NCI-H2081 treated with DMSO at 0.1 percent for 48 hours (cell line): ENCODE results near the gene SLC26A1.
A peak's percentile ranks its signal among the peaks of the same experiment; 100 is the strongest.

ENCODE experiments used
- DNase-seq: peaks from one replicate; lab custom pipeline; 2025; lab: John Stamatoyannopoulos, UW

SLC26A1 gene

DNA sequence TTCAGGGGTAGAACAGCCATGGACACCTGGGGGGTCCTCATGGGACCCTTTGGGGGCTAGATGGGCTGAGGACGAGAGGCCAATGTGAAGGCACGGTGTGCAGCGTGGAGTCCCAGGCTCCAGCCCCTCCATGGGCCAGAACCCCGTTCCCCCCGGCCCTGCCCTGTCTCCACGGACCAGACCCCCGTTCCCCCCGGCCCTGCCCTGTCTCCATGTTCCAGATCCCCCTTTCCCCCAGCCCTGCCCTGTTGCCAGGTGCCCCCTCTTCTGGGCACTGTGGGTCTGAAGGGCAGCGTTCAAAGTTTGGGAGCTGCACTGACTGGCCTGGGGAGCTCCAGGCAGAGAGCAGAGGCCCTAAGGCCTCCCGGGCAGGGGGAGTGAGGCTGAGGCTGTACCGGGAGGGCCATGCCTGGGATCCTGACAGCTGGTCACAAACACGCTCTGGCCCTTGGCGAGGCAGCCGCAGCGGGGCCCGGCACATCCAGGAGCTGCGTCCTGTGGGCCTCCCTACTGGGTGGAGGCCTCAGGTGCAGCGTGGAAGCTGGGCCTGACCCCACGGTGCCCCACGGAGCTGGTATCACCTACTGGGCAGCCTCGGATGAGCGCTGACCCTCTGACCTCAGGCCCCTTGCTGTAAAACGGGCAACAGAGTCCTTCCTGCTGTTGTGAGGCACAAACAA is 28.7 kb downstream of the SLC26A1 start:
- DNase-seq: no peak

- DNase-seq: no peak
Measured at GRCh38 chr4:963276-964225, 29.7 kb downstream of the SLC26A1 start.

- DNase-seq: peak; percentile 71
Measured at GRCh38 chr4:962231-963208, 30.7 kb downstream of the SLC26A1 start.

DNA sequence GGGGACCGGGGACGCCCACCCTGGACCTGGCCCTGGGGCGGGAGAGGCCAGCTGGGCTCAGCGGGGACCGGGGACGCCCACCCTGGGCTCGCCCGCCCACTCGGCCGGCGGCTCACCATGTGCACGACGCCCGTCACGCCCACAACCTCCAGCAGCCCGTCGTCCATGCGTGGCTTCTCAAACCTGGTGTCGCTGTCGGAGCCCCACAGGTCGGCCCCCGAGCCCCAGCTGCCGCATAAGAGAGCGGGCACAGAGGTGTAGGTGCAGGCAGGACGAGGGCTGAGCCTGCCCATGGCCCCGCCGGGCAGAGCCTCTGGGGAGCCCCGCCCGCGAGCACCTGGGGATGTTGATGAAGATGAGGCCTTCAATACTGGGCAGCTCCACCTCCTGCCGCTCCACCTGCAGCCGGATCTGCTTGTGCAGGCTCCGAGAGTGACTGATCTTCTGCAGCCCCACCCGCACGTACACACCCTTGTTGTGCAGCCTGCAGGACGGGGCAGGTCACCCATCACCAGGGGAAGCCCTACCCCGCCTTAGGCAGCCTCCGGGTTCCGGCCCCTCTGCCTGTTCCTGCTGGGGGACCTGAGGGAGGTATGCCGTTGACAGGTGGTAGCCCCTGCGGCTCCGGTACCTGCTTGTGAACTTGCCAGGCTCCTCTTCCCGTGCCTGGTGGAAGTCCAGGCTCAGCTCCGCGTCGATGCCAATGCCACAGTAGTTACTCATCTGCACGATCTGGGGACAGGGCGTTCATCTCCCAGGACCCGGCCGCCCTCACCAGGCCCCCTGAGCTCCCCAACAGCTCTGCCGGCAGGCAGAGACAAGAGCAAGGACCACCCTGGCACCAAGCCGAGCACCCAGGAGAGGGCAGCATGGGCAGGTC is 31.6 kb downstream of the SLC26A1 start:
- no peak for DNase-seq

DNA sequence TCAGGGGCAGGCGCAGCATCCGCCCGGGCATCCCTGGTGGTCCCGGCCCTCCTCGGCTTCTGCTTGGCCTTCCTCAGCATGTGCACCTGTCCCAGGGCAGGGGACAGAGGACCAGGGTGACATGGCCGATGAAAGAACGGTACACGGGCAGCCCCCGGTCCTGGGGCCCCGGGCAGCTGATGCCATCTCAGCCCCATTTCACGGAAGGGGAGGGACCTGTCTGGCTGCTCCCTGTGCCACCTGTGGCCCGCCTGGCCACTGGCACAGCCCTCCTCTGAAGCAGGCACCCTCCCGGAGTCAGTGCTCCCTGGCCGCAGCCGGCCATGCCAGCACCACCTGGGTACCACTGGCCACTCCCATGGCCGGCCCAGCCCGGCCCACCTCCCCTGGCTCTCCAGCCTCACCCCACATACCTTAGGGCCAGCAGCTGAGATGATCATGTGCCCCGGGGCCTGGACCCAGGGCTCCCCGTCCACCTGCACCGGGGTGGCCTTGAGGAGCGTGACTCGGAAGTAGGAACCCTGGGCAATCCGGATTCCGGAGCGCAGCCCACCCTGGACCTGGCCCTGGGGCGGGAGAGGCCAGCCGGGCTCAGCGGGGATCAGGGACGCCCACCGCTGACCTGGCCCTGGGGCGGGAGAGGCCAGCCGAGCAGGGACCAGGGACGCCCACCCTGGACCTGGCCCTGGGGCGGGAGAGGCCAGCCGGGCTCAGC is 32.4 kb downstream of the SLC26A1 start:
- DNase-seq: no peak

- no peak for DNase-seq
Measured at GRCh38 chr4:960140-960635, 33.0 kb downstream of the SLC26A1 start.

GRCh38 chr4:959338-960139 is 33.7 kb downstream of the SLC26A1 start:
- DNase-seq: no peak

DNA sequence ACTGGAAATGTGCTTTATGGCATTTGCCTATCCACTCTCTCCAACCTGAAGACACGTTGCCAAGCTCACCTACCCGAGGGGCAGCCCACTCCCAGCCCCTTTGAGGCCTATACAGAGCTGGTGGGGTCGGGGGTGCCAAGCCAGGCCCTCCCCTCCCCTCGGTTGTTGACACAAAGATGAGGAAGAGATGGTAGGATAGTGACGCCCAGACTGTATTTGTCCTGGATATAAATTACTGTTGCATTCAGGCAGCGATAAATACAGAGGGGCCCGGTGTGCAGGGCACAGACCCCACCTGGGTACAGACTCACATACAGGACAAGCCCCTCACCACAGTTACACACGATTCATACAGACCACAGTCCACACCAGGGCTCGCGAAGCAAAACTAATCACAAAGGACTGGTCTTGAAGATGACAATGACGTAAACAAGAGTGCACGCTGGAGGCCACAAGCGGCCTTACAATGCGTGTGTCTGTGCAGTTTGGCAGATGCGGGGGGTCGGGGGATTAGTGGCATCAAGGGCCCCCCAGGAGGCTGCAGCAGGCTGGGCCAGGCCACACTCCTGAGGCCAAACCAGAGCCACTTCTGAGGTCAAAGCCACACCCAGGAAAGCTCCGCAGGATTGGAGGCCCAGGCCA is 34.4 kb downstream of the SLC26A1 start:
- no peak for DNase-seq

DNA sequence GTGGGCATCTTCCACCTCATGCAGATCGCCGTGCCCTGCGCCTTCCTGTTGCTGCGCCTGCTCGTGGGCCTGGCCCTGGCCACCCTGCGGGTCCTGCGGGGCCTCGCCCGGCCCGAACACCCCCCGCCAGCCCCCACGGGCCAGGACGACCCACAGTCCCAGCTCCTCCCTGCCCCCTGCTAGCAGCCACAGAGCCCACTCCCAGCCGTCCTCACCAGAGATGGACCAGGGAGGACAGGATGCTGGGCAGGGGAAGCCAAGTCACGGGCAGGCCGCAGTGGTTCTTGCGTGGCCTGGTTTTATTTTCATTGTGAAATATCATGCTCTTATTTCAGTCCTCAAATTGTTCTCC is 34.9 kb downstream of the SLC26A1 start:
- no peak for DNase-seq

DNA sequence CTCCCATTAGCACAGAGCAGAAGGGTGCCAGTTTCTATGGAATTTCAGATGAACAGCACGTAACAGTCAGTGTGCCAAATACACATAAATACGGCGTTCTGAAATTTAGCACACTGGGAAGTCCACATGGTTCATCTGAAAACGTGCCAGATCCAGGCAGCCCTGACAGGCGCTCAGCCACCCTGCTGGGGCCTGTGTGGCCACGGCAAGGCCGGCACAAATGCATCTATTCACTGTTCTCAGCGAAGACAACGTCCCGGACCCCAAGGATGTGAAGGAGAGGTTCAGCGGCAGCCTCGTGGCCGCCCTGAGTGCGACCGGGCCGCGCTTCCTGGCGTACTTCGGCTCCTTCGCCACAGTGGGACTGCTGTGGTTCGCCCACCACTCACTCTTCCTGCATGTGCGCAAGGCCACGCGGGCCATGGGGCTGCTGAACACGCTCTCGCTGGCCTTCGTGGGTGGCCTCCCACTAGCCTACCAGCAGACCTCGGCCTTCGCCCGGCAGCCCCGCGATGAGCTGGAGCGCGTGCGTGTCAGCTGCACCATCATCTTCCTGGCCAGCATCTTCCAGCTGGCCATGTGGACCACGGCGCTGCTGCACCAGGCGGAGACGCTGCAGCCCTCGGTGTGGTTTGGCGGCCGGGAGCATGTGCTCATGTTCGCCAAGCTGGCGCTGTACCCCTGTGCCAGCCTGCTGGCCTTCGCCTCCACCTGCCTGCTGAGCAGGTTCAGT is 35.5 kb downstream of the SLC26A1 start:
- DNase-seq: no peak

- DNase-seq: no peak
Measured at GRCh38 chr4:957231-957580, 36.0 kb downstream of the SLC26A1 start.

DNA sequence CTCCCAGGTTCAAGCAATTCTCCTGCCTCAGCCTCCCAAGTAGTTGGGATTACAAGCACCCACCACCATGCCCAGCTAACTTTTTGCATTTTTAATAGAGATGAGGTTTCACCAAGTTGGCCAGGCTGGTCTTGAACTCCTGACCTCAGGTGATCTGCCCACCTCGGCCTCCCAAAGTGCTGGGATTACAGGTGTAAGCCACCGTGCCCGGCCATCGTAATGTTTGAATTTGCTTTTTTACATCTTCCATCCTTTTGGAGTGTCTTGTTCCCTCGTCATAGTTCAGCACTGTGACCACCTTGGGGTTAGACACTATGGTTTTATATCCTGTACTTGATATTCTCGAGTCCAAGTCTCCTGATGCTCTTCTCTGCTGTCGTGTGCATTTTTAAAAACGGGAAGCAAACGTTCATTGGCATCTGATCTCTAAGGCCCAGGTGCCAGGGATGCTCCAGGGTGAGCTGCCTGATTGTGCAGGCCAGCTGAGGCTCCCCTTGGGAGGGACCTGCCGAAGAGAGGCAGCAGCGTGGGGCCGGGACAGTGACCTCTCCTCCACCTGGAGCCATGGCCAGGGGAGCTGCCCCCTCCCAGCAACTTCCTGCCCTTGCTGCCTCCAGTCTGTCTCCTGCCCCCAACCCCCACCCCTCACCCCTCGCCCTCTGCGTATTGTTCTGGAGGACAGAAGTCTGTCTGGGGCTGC is 36.5 kb downstream of the SLC26A1 start:
- no peak for DNase-seq

GRCh38 chr4:955931-956381 is 37.2 kb downstream of the SLC26A1 start:
- no peak for DNase-seq

DNA sequence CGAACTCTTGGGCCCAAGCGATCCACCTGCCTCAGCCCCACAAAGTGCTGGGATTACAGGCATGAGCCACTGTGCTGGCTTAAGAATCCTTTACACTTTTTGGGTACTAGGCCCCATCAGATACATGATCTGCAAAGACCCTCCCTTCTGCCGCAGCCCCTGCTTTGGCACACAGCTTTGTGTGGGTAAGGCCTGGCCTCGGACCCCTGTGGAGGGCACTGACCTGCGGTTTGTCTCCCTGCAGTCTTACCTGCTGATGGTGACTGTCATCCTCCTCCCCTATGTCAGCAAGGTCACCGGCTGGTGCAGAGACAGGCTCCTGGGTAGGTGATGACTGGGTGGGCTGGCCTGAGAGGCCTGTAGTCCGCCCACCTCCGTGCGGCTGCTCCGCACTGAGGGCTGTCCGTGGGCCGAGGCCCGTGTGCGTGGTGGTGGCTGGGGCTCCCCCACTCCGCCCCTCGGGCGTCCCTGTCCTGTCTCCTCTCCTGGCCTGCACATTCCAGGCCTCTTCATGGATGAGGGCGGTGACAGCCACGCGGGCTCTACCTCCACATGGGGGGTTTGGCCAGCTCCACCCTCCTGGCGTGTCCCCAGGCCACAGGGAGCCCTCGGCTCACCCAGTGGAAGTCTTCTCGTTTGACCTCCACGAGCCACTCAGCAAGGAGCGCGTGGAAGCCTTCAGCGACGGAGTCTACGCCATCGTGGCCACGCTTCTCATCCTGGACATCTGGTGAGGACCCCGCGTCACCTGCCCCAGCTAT is 37.9 kb downstream of the SLC26A1 start:
- no peak for DNase-seq

GRCh38 chr4:954211-955020 is 38.8 kb downstream of the SLC26A1 start:
- DNase-seq: no peak

DNA sequence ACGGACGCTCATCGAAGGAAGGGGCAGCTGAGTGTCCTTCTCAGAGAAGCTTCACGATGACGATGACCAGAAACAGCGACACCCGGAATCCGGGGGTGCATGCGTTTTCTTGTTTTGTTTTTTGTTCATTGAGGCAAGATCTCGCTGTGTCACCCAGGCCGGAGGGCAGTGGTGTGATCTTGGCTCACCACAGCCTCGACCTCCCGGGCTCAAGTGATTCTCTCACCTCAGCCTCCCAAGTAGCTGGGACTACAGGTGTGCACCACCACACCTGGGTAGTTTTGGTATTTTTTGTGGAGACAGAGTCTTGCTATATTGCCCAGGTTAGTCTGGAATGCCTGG is 39.7 kb downstream of the SLC26A1 start:
- no peak for DNase-seq
